A204.1 (cell line): ENCODE data around the gene ZNF132.

Experiments
- FAIRE-seq: peaks from 2 replicates; lab custom pipeline; 2012; peaks lifted over from hg19 to GRCh38; lab: Jason Lieb, UNC

Gene ZNF132

GRCh38 chr19:58386576-58387337, 53.2 kb downstream of the ZNF132 start, which contains the start of gene RPS5:
TSS of gene RPS5 (plus strand) at chr19:58387269. CDS start at chr19:58388138, 869 bp downstream.
- FAIRE-seq: peak; percentile 97

- FAIRE-seq: no peak
Observed at GRCh38 chr19:58385891-58386575, 53.9 kb downstream of the ZNF132 start.

- FAIRE-seq: no peak
Observed at GRCh38 chr19:58385313-58385890, 54.6 kb downstream of the ZNF132 start.

GRCh38 chr19:58382997-58383603, 56.9 kb downstream of the ZNF132 start:
- no peak for FAIRE-seq
